Measurements from ENCODE around the gene DCP2.

DCP2 gene

DNA sequence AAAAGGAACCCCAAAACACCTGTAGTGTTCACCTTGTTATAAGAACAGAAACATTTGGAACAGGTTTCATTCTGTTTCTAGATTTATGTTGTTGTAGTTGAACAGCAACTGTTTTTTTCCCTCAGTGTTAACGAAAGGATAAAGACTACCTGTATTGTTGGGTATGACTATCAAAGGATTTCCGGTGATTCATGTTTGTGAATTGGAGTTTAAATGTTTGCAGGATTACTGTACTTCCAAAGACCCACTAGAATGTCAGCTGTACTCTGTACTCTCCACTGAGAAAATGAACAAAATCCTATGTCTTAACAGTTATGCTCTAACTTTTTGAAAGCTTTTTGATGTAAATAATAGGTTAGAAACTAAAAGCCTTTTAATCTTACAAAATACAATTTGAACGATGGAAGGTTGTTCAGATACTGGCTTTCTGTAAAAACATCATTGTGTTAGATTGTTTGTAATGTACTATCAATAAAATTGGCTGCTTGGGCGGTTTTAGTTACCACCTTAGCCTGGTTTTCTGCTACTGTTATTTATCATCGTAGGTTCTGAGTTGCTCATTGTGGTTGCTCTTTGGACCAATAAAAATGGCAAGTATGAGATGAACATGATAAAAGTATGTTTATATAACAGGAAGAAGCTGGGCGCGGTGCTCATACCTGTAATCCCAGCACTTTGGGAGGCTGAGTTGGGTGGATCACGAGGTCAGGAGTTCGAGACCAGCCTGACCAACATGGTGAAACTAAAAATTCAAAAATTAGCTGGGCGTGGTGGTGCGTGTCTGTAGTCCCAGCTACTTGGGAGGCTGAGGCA, 44.1 kb downstream of the DCP2 start:
- no peak for DNase-seq (ENCODE audit: low spot score)

- DNase-seq (ENCODE audit: low spot score), result no peak
Observed at GRCh38 chr5:113022661-113023060, 46.1 kb downstream of the DCP2 start.

GRCh38 chr5:113024076-113024697, 47.6 kb downstream of the DCP2 start:
- DNase-seq (ENCODE audit: low spot score), result no peak

DNA sequence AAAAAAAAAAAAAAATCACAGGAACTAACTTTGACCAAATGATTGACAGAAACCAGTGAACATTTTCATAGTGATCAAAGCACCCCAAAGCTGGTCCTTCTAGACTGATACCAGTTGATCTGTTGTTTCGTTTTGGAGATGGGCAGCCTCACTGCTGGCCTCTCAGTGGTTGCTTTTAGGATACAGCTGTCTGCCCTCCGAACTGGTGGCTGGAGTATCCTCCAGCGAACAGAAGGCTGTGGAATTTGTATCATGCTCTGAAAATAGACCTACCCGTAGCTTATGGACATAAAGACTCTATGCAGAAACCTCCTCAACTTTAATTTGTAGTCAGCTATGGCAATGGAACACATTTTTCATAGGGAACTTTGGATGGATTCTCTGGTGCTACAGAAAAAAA, 49.0 kb downstream of the DCP2 start:
- DNase-seq (ENCODE audit: low spot score), result no peak

- no peak for DNase-seq (ENCODE audit: low spot score)
Observed at GRCh38 chr5:113026211-113026610, 49.6 kb downstream of the DCP2 start.

GRCh38 chr5:113027015-113027414, 50.4 kb downstream of the DCP2 start:
- DNase-seq (ENCODE audit: low spot score), result no peak

DNA sequence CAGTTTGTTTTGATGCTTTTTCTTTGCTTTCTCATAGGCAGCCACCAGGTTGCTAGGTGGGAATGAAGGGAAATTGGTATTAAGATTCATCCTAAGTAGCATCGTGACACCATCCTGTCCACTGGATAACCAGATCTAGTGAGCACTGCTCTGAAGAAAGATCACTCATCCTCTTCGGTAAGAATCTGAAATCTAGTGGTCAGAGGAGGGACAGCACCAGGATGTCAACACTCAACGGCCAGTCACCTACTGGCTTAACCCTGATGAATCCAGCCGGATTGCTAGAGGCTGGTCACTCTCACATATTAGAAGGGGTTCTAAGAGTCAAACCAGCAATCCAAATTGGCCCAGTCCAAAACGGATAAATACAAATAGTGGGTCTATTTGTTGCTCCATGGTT, 50.8 kb downstream of the DCP2 start:
- DNase-seq (ENCODE audit: low spot score), result no peak

GRCh38 chr5:113029614-113030013, 53.0 kb downstream of the DCP2 start:
- DNase-seq (ENCODE audit: low spot score), result peak; percentile 45

DNA sequence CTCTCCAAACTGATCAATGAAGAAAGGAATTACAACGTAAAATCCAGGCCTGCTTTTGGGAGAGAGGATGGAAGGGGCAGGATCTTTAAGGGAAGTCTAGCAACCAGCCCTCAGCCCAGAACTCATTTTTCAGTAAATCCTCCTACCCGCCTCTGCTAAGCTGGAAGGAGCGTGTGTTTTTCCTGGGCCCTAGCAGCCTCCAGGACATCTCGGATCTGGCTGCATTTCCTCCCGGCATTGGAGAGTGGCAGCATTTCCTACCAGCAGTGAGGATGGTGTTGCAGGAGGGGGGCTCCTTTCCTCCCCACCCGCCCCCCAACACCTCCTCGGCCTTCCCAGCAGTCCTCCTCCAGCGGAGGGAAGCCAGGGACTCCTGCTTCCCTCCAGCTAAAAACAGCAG, 54.5 kb downstream of the DCP2 start:
- no peak for DNase-seq (ENCODE audit: low spot score)

DNA sequence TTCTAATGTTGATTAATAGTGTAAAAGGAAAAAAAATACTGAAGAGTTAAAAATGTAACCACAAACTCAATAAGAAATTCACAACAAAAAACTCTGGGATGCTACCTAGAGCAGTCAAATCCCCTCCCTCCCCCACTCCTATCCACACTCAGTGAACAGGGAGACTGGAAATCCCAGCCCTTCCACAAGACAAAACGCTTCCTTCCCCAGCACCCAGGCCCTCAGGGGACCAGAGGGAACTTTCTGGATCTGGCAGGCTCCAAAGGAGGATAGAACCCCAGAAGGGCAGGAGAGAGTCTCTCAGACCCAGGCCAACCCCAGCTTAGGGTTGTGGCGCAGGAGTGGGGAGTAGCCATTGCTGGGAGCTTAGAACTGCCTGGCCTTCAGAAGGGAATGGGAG, 55.0 kb downstream of the DCP2 start:
- DNase-seq (ENCODE audit: low spot score), result no peak

DNA sequence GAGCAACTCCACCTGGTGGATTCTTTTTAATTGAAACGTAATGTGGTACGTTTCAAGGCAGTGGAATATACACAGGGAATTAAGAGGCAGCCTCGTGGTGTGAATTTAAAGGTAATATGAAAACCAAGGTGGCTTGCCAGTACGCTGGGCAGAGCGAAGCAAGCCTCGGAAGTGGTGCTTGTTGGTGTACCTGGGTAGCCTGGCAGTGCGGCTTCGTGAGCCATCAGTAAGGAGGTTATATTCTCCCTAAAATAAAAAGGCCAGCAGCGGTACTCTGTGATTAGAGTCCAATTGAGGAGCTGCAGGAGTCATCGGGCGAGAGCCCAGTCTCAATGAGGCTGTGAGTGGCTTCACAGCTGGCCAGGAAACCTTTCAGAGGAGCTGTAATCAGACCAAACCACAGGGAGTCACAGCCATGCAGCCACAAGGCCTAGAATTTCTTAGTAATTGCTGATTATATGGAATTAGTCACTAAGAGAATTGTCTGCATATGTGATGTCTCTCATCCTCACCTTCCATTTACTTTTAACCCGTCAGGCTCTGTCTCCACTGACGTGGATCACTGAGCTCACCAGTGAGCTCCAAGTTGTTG, 57.7 kb downstream of the DCP2 start:
- peak; percentile 92 for DNase-seq (ENCODE audit: low spot score)

GRCh38 chr5:113035096-113035495, 58.5 kb downstream of the DCP2 start:
- DNase-seq (ENCODE audit: low spot score), result peak; percentile 41

DNA sequence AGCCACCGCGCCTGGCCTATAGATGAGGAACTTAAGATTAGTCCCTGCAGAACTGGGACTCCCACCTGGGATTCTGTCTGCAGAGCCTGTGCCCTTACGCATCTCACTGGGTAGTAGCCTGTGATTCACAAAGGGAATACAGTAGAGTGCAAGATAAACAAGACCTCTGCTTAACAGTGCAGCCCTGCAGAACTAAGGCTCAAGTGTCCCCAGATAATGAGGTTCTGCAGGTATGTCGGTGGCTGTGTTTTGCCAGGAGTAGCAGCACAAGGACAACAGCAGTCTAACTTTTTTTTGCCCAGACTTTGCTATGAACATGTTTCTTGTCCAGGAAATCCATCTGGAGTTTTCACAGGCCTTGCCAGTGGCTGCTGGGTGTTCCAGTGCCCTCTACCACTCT, 59.7 kb downstream of the DCP2 start:
- DNase-seq (ENCODE audit: low spot score), result no peak

DNA sequence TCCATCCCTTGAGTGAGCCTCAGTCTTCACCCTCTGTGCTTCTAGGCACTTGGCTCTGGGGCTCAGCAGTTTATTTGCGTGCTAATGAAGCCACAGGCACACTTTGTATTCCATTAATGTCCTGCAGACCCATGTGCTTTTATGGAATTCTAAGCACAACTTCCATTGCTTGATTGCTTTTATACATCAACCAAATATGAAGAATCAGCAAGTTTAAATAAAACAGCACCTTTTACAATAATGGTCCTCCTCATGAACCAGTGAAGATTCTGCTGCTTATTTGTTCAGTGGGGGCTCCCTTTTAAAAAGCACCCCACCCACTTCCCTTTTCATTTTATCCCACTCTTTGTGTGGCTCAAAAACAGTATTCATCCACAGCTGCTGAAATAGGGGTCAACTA, 60.2 kb downstream of the DCP2 start:
- DNase-seq (ENCODE audit: low spot score), result no peak

DNA sequence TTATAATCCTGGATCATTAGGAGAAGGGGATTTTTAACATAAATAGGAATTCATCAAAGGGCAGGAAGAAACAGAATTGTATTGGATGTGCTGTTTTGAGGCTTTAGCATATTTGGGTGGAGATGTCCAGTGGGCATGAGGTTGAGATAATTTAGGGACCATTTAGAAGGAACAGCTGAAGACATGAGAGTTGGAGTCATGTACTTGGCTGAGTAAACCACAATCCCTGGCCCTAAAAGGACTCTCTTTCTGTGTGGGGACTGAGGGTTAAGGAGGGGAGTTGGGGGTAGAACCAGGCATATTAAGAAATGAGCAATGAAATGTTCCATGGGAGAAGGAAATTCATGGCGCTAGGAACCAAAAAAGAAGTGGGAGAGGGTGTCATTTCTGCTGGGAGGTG, 61.5 kb downstream of the DCP2 start:
- DNase-seq (ENCODE audit: low spot score), result no peak

DNA sequence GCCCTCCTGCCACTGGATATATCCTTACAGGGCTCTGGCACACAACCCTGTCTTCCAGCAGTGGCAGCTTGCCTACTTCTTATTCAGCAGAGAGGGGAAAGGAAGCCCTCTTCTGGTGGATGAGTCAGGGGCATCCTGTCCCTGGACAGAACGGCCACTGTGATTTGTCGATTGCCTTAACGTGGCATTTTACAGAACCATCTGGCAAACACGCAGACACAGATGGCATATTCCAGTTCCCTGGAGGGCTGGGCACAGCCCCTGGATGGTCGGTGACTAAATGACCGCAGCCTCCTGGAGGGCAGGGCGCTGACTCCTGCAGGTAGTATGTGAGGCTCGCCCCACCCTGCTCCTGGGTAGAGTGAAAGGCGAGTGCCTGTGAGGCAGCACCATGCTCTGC, 62.1 kb downstream of the DCP2 start:
- DNase-seq (ENCODE audit: low spot score), result peak; percentile 37

GRCh38 chr5:113039229-113039933, 62.8 kb downstream of the DCP2 start:
- no peak for DNase-seq (ENCODE audit: low spot score)

DNA sequence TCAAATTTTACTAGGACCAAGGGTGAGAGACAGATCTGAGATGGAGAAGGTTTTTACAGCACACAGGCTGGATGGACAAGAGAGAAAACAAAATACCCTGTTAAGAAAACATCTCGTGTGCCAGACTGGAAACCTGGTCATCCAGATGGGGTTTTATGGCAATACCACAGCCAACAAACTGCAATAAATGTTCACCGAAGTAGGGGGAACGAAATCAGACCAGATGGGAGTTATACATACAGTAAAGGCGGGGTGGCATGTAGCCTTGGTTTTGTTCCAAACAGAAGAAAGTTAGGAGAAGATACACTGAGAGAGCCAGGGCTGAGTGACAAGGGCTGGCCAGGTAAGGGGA, 63.3 kb downstream of the DCP2 start:
- DNase-seq (ENCODE audit: low spot score), result no peak

GRCh38 chr5:113040672-113041260, 64.2 kb downstream of the DCP2 start:
- DNase-seq (ENCODE audit: low spot score), result no peak

DNA sequence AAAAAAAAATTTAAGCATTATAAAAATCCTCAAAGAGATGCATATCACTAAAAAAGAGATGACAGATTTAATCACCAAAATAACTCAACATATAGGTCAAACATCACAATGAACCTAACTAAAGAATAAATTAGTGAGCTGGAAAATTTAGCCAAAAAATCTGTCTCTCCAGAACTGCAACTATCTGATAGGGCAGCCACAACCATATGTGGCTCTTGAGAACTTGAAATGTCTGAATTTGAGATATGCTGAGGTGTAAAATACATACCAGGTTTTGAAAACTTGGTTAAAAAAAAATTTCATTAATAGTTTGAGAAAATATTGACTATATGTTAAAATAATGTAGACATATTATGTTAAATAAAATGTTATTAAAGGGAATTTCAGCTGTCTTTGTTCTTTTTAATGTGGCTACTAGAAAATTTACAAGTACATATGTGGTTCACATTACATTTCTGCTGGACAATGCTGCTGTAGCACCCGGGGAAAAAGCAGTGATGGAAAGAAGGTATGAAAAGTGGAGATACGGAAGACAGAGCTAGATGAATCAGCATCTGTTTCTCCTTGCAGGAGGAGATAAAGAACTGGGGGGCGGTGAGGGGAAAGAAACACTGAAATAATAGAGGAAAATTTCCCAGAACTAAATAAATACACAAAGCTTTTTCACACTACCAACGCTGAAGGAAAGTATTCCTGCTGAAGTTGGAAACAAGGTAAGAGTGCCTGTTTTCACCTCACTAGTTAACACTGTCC, 66.1 kb downstream of the DCP2 start:
- DNase-seq (ENCODE audit: low spot score), result no peak

DNA sequence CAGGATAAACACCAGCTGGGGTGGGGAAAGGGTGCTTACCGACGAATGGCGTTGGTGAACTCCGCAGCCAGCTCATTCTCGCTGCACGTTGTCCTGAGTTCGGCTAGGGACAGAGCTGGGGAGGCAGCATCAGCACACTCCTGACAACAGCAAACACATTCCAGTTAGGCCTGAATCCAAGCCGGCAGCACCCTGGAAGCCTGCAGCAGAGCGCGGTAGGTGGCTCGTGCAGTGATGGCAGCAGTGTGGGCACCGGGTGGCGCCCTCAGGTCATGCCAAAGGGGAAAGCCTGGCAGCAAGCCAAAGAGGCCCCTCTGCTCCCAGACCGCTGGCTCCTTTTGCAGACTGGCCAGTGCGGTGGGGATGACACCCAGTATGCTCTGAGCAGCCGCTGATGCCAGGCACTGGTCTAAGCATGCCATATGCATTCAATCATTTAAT, 66.9 kb downstream of the DCP2 start:
- peak; percentile 47 for DNase-seq (ENCODE audit: low spot score)

Data from AG20443 (cell line).